Measurements from ENCODE around the gene LMX1A.
A peak's percentile ranks its signal among the peaks of the same experiment; 100 is the strongest.

Gene LMX1A

GRCh38 chr1:165355977-165356811 lies at the start of gene LMX1A:
Gene LMX1A (minus strand): TSS chr1:165356715. CDS start chr1:165355559, 1,156 bp downstream.
- DNase-seq, result no peak

GRCh38 chr1:165403835-165404482 lies 47.4 kb upstream of the LMX1A start:
- peak; percentile 27 for DNase-seq

- no peak for DNase-seq
Measured at GRCh38 chr1:165402517-165403111, 46.1 kb upstream of the LMX1A start.

GRCh38 chr1:165397944-165398343 lies 41.4 kb upstream of the LMX1A start:
- no peak for DNase-seq

GRCh38 chr1:165395901-165396300 lies 39.4 kb upstream of the LMX1A start:
- DNase-seq, result no peak

- DNase-seq, result no peak
Measured at GRCh38 chr1:165395478-165395877, 39.0 kb upstream of the LMX1A start.

- DNase-seq, result peak; percentile 91
Measured at GRCh38 chr1:165392634-165393571, 36.4 kb upstream of the LMX1A start.

GRCh38 chr1:165389609-165390008 lies 33.1 kb upstream of the LMX1A start:
- DNase-seq, result no peak

- no peak for DNase-seq
Measured at GRCh38 chr1:165387961-165388360, 31.4 kb upstream of the LMX1A start.

- DNase-seq, result no peak
Measured at GRCh38 chr1:165387505-165387904, 31.0 kb upstream of the LMX1A start.

- no peak for DNase-seq
Measured at GRCh38 chr1:165383599-165384405, 27.3 kb upstream of the LMX1A start.

- DNase-seq, result no peak
Measured at GRCh38 chr1:165383067-165383466, 26.6 kb upstream of the LMX1A start.

- DNase-seq, result no peak
Measured at GRCh38 chr1:165381745-165382505, 25.4 kb upstream of the LMX1A start.

- DNase-seq, result no peak
Measured at GRCh38 chr1:165376811-165377311, 20.3 kb upstream of the LMX1A start.

- peak; percentile 42 for DNase-seq
Measured at GRCh38 chr1:165376041-165376810, 19.7 kb upstream of the LMX1A start.

- DNase-seq, result no peak
Measured at GRCh38 chr1:165375623-165376022, 19.1 kb upstream of the LMX1A start.

- no peak for DNase-seq
Measured at GRCh38 chr1:165371588-165372225, 15.2 kb upstream of the LMX1A start.

GRCh38 chr1:165369255-165369848 lies 12.8 kb upstream of the LMX1A start:
- peak; percentile 60 for DNase-seq

GRCh38 chr1:165367375-165367993 lies 11.0 kb upstream of the LMX1A start:
- DNase-seq, result peak; percentile 76
